Measurements from ENCODE around the gene MSL1. TPM values are rescaled to one million over a fixed set of nuclear protein-coding genes. Genes with fewer than 3 reads are reported as not detected.

The MSL1 gene
- total RNA-seq, 1 donor from 2014 or later = 95.8 TPM

GRCh38 chr17:40086150-40087044 lies 35.4 kb upstream of the MSL1 start:
- no peak for DNase-seq (ENCODE audit: low spot score)

GRCh38 chr17:40087049-40087794 lies 34.5 kb upstream of the MSL1 start:
- H3K27me3 Mint-ChIP-seq (ENCODE audit: low read depth) = no peaks in the 10 kb centered on the region
- peaks cover 4% of the 10 kb centered on the region for H3K36me3 Mint-ChIP-seq (ENCODE audit: low read depth)
- DNase-seq (ENCODE audit: low spot score) = no peak
- no peaks in the 10 kb centered on the region for H3K9me3 Mint-ChIP-seq
- no peak overlapping the region for H3K27ac Mint-ChIP-seq
- intact Hi-C loops (cut with micrococcal nuclease) = no loop called here
- no peaks in the 10 kb centered on the region for H3K4me1 Mint-ChIP-seq (ENCODE audit: low read depth)
- H3K4me3 Mint-ChIP-seq (ENCODE audit: low read depth) = no peak overlapping the region

More at GRCh38 chr17:40086150-40087044, 35.4 kb upstream of the MSL1 start:
- peaks cover 4% of the 10 kb centered on the region for H3K36me3 Mint-ChIP-seq (ENCODE audit: low read depth)
- no peak overlapping the region for H3K4me3 Mint-ChIP-seq (ENCODE audit: low read depth)
- no peaks in the 10 kb centered on the region for H3K9me3 Mint-ChIP-seq
- no peaks in the 10 kb centered on the region for H3K4me1 Mint-ChIP-seq (ENCODE audit: low read depth)
- intact Hi-C loops (cut with micrococcal nuclease) = loop anchor here (1.0 kb wide), 1 partner anchor 73 kb away; no protein-coding TSS in a partner anchor
- no peaks in the 10 kb centered on the region for H3K27me3 Mint-ChIP-seq (ENCODE audit: low read depth)
- no peak overlapping the region for H3K27ac Mint-ChIP-seq

- Mint-ChIP-seq H3K4me3 (ENCODE audit: low read depth) (no peak overlapping the region), H3K9me3 (no peaks in the 10 kb centered on the region), H3K36me3 (ENCODE audit: low read depth) (peaks cover 4% of the 10 kb centered on the region), H3K27me3 (ENCODE audit: low read depth) (no peaks in the 10 kb centered on the region), H3K4me1 (ENCODE audit: low read depth) (no peaks in the 10 kb centered on the region), H3K27ac (no peak overlapping the region)
- no peak for DNase-seq (ENCODE audit: low spot score)
- intact Hi-C loops (cut with micrococcal nuclease) = no loop called here
Observed at GRCh38 chr17:40087903-40088718, 33.7 kb upstream of the MSL1 start.

GRCh38 chr17:40089077-40089895 lies 32.5 kb upstream of the MSL1 start:
- no peak for DNase-seq (ENCODE audit: low spot score)
- no peaks in the 10 kb centered on the region for H3K27me3 Mint-ChIP-seq (ENCODE audit: low read depth)
- H3K4me1 Mint-ChIP-seq (ENCODE audit: low read depth) = peaks cover 4% of the 10 kb centered on the region
- intact Hi-C loops (cut with micrococcal nuclease) = no loop called here
- H3K27ac Mint-ChIP-seq = no peak overlapping the region
- H3K9me3 Mint-ChIP-seq = no peaks in the 10 kb centered on the region
- H3K4me3 Mint-ChIP-seq (ENCODE audit: low read depth) = no peak overlapping the region
- H3K36me3 Mint-ChIP-seq (ENCODE audit: low read depth) = peaks cover 14% of the 10 kb centered on the region

- no peak overlapping the region for H3K4me3 Mint-ChIP-seq (ENCODE audit: low read depth)
- H3K4me1 Mint-ChIP-seq (ENCODE audit: low read depth) = peaks cover 13% of the 10 kb centered on the region
- DNase-seq (ENCODE audit: low spot score) = no peak
- H3K36me3 Mint-ChIP-seq (ENCODE audit: low read depth) = peaks cover 22% of the 10 kb centered on the region
- intact Hi-C loops (cut with micrococcal nuclease) = loop anchor here (10.0 kb wide), 1 partner anchor 136 kb away; no protein-coding TSS in a partner anchor
- no peaks in the 10 kb centered on the region for H3K27me3 Mint-ChIP-seq (ENCODE audit: low read depth)
- H3K27ac Mint-ChIP-seq = no peak overlapping the region
- H3K9me3 Mint-ChIP-seq = no peaks in the 10 kb centered on the region
Observed at GRCh38 chr17:40090237-40091119, 31.3 kb upstream of the MSL1 start.

GRCh38 chr17:40091691-40092397 lies 29.9 kb upstream of the MSL1 start:
- Mint-ChIP-seq H3K4me1 (ENCODE audit: low read depth) (peaks cover 25% of the 10 kb centered on the region), H3K27me3 (ENCODE audit: low read depth) (no peaks in the 10 kb centered on the region), H3K36me3 (ENCODE audit: low read depth) (peaks cover 36% of the 10 kb centered on the region), H3K27ac (no peak overlapping the region), H3K4me3 (ENCODE audit: low read depth) (no peak overlapping the region), H3K9me3 (no peaks in the 10 kb centered on the region)
- DNase-seq (ENCODE audit: low spot score) = no peak
- intact Hi-C loops (cut with micrococcal nuclease) = loop anchor here (10.0 kb wide), 1 partner anchor 137 kb away; no protein-coding TSS in a partner anchor

- peaks cover 33% of the 10 kb centered on the region for H3K4me1 Mint-ChIP-seq (ENCODE audit: low read depth)
- no peak overlapping the region for H3K4me3 Mint-ChIP-seq (ENCODE audit: low read depth)
- no peaks in the 10 kb centered on the region for H3K27me3 Mint-ChIP-seq (ENCODE audit: low read depth)
- no peak for DNase-seq (ENCODE audit: low spot score)
- intact Hi-C loops (cut with micrococcal nuclease) = loop anchor here (10.0 kb wide), 1 partner anchor 138 kb away; no protein-coding TSS in a partner anchor
- H3K27ac Mint-ChIP-seq = no peak overlapping the region
- peaks cover 43% of the 10 kb centered on the region for H3K36me3 Mint-ChIP-seq (ENCODE audit: low read depth)
- no peaks in the 10 kb centered on the region for H3K9me3 Mint-ChIP-seq
Observed at GRCh38 chr17:40092581-40092980, 29.2 kb upstream of the MSL1 start.

GRCh38 chr17:40093005-40093579 lies 28.7 kb upstream of the MSL1 start:
- DNase-seq (ENCODE audit: low spot score) = no peak
- Mint-ChIP-seq H3K27me3 (ENCODE audit: low read depth) (no peaks in the 10 kb centered on the region), H3K4me1 (ENCODE audit: low read depth) (peaks cover 38% of the 10 kb centered on the region), H3K27ac (no peak overlapping the region), H3K4me3 (ENCODE audit: low read depth) (no peak overlapping the region), H3K9me3 (no peaks in the 10 kb centered on the region), H3K36me3 (ENCODE audit: low read depth) (peaks cover 48% of the 10 kb centered on the region)
- intact Hi-C loops (cut with micrococcal nuclease) = loop anchor here (10.0 kb wide), 1 partner anchor 138 kb away; no protein-coding TSS in a partner anchor

GRCh38 chr17:40093580-40094201 lies 28.1 kb upstream of the MSL1 start:
- Mint-ChIP-seq H3K27ac (no peak overlapping the region), H3K27me3 (ENCODE audit: low read depth) (no peaks in the 10 kb centered on the region), H3K4me3 (ENCODE audit: low read depth) (no peak overlapping the region), H3K9me3 (no peaks in the 10 kb centered on the region), H3K36me3 (ENCODE audit: low read depth) (peaks cover 54% of the 10 kb centered on the region), H3K4me1 (ENCODE audit: low read depth) (peaks cover 44% of the 10 kb centered on the region)
- no peak for DNase-seq (ENCODE audit: low spot score)
- intact Hi-C loops (cut with micrococcal nuclease) = loop anchor here (10.0 kb wide), 1 partner anchor 139 kb away; no protein-coding TSS in a partner anchor

- Mint-ChIP-seq H3K27me3 (ENCODE audit: low read depth) (no peaks in the 10 kb centered on the region), H3K9me3 (no peaks in the 10 kb centered on the region), H3K4me1 (ENCODE audit: low read depth) (peaks cover 49% of the 10 kb centered on the region), H3K4me3 (ENCODE audit: low read depth) (no peak overlapping the region), H3K36me3 (ENCODE audit: low read depth) (peaks cover 56% of the 10 kb centered on the region), H3K27ac (no peak overlapping the region)
- no peak for DNase-seq (ENCODE audit: low spot score)
- intact Hi-C loops (cut with micrococcal nuclease) = loop anchor here (5.0 to 10.0 kb wide), 2 partner anchors 33 to 140 kb away; partner anchors contain the start of gene THRA
Observed at GRCh38 chr17:40094874-40095273, 26.9 kb upstream of the MSL1 start.

Data from activated T-helper 2 cell treated with anti-CD3 and anti-CD28 coated beads, Interferon-gamma antibody, Interleukin-2, Interleukin-4, amounts not matched to agents 10 μg/mL and 5 μg/mL and 100 μg/mL, durations not matched to agents 14 hours and 24 hours and 36 hours (primary cell).